CD14-positive monocyte (primary cell): ENCODE measurements around the gene ANTXR2. TPM values are rescaled to one million over a fixed set of nuclear protein-coding genes. Genes with fewer than 3 reads are reported as not detected.

Experiments
- DNase-seq, 3 donors: peaks; one replicate each; pipeline ENCODE4 v3.0.0-alpha.2; 2011 to 2022
- H2AFZ ChIP-seq: 2 replicates; pipeline ENCODE4 v1.6.0; 2012; ENCODE audit warnings: mild to moderate bottlenecking, low read depth, low read length, inconsistent platforms; ENCODE audit not compliant: insufficient read depth, poor library complexity, severe bottlenecking
- H3K27ac ChIP-seq, 2 donors: 1 replicate in 1 of 2; 2 replicates in 1 of 2; pipeline ENCODE4 v1.5.1; 2012 to 2013; ENCODE audit warnings: low read length in 2 of 2, control low read depth in 1 of 2, inconsistent platforms in 1 of 2, low read depth in 1 of 2, mild to moderate bottlenecking in 1 of 2
- H3K27me3 ChIP-seq, 2 donors: one replicate each; pipeline versions ENCODE4 v1.6.0 to v1.6.1; 2011 to 2013; ENCODE audit warnings: low read length in 2 of 2; ENCODE audit not compliant: control insufficient read depth in 2 of 2, insufficient read depth in 2 of 2
- H3K36me3 ChIP-seq, 2 donors: replicated peaks in 1 of 2; 1 replicate in 1 of 2; 2 replicates in 1 of 2; pipeline versions ENCODE4 v1.5.1 to v1.6.1; 2012 to 2013; ENCODE audit warnings: low read length in 2 of 2, control low read depth in 1 of 2, inconsistent platforms in 1 of 2, mild to moderate bottlenecking in 1 of 2; ENCODE audit not compliant: insufficient read depth in 2 of 2, control insufficient read depth in 1 of 2
- H3K4me1 ChIP-seq, 2 donors: 1 replicate in 1 of 2; 2 replicates in 1 of 2; pipeline versions ENCODE4 v1.5.1 to v1.6.1; 2012 to 2013; ENCODE audit warnings: low read length in 2 of 2, control low read depth in 1 of 2, inconsistent platforms in 1 of 2, mild to moderate bottlenecking in 1 of 2, moderate library complexity in 1 of 2; ENCODE audit not compliant: insufficient read depth in 2 of 2, control insufficient read depth in 1 of 2
- H3K4me2 ChIP-seq: replicated peaks from 2 replicates; pipeline ENCODE3; 2012; ENCODE audit warnings: low read length, moderate library complexity, mild to moderate bottlenecking; ENCODE audit not compliant: poor library complexity, severe bottlenecking; ENCODE audit errors: extremely low read depth
- H3K4me3 ChIP-seq, 3 experiments: fragments of 200-600 bp in 1 of 3; sonication (generic) in 1 of 3; replicated peaks in 1 of 3; 1 replicate in 2 of 3; 2 replicates in 1 of 3; pipeline ENCODE4 v1.5.1; 2011 to 2013; ENCODE audit warnings: low read length in 3 of 3, mild to moderate bottlenecking in 3 of 3, control low read depth in 2 of 3, low read depth in 2 of 3, inconsistent platforms in 1 of 3, moderate library complexity in 1 of 3
- H3K79me2 ChIP-seq: 2 replicates; pipeline ENCODE4 v1.6.0; 2012; ENCODE audit warnings: mild to moderate bottlenecking, control low read depth, inconsistent platforms, low read length, moderate library complexity; ENCODE audit not compliant: insufficient read depth
- H3K9ac ChIP-seq: 2 replicates; pipeline ENCODE4 v1.6.0; 2017; ENCODE audit warnings: low read length, mild to moderate bottlenecking; ENCODE audit not compliant: insufficient read depth, poor library complexity, severe bottlenecking
- H3K9me3 ChIP-seq, 2 donors: replicated peaks in 1 of 2; 1 replicate in 1 of 2; 2 replicates in 1 of 2; pipeline versions ENCODE4 v1.5.1 to v1.6.1; 2012 to 2013; ENCODE audit warnings: low read length in 2 of 2, control low read depth in 1 of 2; ENCODE audit not compliant: control insufficient read depth in 1 of 2, insufficient read depth in 1 of 2
- H4K20me1 ChIP-seq: 2 replicates; pipeline ENCODE4 v1.6.0; 2012; ENCODE audit warnings: mild to moderate bottlenecking, low read length, control low read depth, moderate library complexity; ENCODE audit not compliant: insufficient read depth
- H3K27ac Mint-ChIP-seq, 7 donors: one replicate each; pipeline ENCODE4 v1.8.0; 2020; ENCODE audit warnings: mild to moderate bottlenecking in 7 of 7, mixed read lengths in 7 of 7, moderate library complexity in 6 of 7, inconsistent platforms in 2 of 7
- H3K27me3 Mint-ChIP-seq, 3 donors: one replicate each; pipeline ENCODE4 v1.8.0; 2021 to 2022; ENCODE audit warnings: low read depth in 3 of 3, mild to moderate bottlenecking in 3 of 3, mixed read lengths in 3 of 3, moderate library complexity in 3 of 3, inconsistent platforms in 1 of 3
- H3K36me3 Mint-ChIP-seq, 2 donors: one replicate each; pipeline ENCODE4 v1.8.0; 2020; ENCODE audit warnings: mixed read lengths in 2 of 2, inconsistent platforms in 1 of 2, mild to moderate bottlenecking in 1 of 2
- H3K4me1 Mint-ChIP-seq: one replicate; pipeline ENCODE4 v1.8.0; 2020; ENCODE audit warnings: mild to moderate bottlenecking, mixed read lengths
- H3K4me3 Mint-ChIP-seq, 2 donors: one replicate each; pipeline ENCODE4 v1.8.0; 2020; ENCODE audit warnings: mild to moderate bottlenecking in 2 of 2, mixed read lengths in 2 of 2, moderate library complexity in 1 of 2
- H3K9me3 Mint-ChIP-seq, 7 donors: one replicate each; pipeline ENCODE4 v1.8.0; 2020 to 2022; ENCODE audit warnings: mixed read lengths in 7 of 7, mild to moderate bottlenecking in 6 of 7, moderate library complexity in 6 of 7, inconsistent platforms in 2 of 7
- WGBS: methylation state at CpG from one replicate; pipeline ENCODE4 v1.1.5; 2013; ENCODE audit warnings: missing lambda C conversion rate; ENCODE audit not compliant: insufficient coverage; 5-methylcytosine and 5-hydroxymethylcytosine counted together
- intact Hi-C, 2 donors: fragments of 100-400 bp; cut with micrococcal nuclease; formaldehyde crosslinking; loops; one replicate each; pipeline versions ENCODE4 v1.15.0 to v1.15.1; 2023
- polyA plus RNA-seq, 3 donors: library from polyadenylated mRNA; depleted of rRNA in 1 of 3; unstranded in 2 of 3; stranded (reverse) in 1 of 3; fragments of 300-500 nt in 2 of 3; fragments of >200 nt in 1 of 3; fragmentation: Illumina TruSeq in 2 of 3; gene quantifications; 1 replicate in 2 of 3; 2 replicates in 1 of 3; pipeline ENCODE4 v1.2.3, GENCODE V29; 2012 to 2021
- TF ChIP-seq, protein P1 (sequence below): fragments of 200-600 bp; IDR thresholded peaks from one replicate; pipeline ENCODE4 v1.8.0; 2022; ENCODE audit warnings: antibody characterized with exemption, mild to moderate bottlenecking

ANTXR2 gene
- polyA plus RNA-seq, 3 donors, result 15.4 to 69.6 (median 59.2) TPM

DNA sequence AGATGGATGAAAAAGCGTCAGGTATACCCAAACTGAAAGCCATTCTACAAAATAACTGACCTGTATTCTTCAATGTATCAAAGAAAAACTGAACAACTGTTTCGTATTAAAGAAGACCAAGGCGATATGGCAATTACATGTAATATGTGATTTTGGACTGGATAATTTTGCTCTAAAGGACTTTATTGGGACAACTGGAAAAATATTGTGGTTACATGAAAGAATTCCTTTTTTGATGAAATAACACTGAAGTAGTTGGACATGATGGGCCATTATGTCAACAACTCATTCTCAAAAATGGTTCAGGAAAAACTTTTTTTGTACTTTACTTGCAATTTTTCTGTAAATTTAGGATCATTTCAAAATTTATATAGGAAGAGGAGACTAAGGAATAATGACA, 12.1 kb upstream of the ANTXR2 start:
- Histone ChIP-seq H3K9me3 (no peaks in the 10 kb centered on the region), H3K4me1 (peaks cover 5 to 8% of the 10 kb centered on the region in 2 donors), H3K27ac (no peak overlapping the region), H3K9ac (no peak overlapping the region), H3K4me2 (no peak overlapping the region), H2AFZ (no peak overlapping the region), H3K79me2 (no peaks in the 10 kb centered on the region), H3K4me3 (no peak overlapping the region), H3K36me3 (no peaks in the 10 kb centered on the region), H3K27me3 (no peaks in the 10 kb centered on the region), H4K20me1 (no peaks in the 10 kb centered on the region)
- 93% methylated on average over 2 of the region's 3 CpGs for WGBS
- TF ChIP-seq, protein P1, sequence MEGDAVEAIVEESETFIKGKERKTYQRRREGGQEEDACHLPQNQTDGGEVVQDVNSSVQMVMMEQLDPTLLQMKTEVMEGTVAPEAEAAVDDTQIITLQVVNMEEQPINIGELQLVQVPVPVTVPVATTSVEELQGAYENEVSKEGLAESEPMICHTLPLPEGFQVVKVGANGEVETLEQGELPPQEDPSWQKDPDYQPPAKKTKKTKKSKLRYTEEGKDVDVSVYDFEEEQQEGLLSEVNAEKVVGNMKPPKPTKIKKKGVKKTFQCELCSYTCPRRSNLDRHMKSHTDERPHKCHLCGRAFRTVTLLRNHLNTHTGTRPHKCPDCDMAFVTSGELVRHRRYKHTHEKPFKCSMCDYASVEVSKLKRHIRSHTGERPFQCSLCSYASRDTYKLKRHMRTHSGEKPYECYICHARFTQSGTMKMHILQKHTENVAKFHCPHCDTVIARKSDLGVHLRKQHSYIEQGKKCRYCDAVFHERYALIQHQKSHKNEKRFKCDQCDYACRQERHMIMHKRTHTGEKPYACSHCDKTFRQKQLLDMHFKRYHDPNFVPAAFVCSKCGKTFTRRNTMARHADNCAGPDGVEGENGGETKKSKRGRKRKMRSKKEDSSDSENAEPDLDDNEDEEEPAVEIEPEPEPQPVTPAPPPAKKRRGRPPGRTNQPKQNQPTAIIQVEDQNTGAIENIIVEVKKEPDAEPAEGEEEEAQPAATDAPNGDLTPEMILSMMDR, result no peak
- H3K27me3 Mint-ChIP-seq, result peaks cover 2 to 7% (median 3%) of the 10 kb centered on the region in 3 donors
- H3K9me3 Mint-ChIP-seq, result peaks cover 0 to 2% (median 0%) of the 10 kb centered on the region in 7 donors
- no peak for DNase-seq
- no peak overlapping the region for H3K4me3 Mint-ChIP-seq
- no peak overlapping the region for H3K27ac Mint-ChIP-seq
- peaks cover 10% of the 10 kb centered on the region for H3K4me1 Mint-ChIP-seq
- intact Hi-C loops, result no loop called here
- peaks cover 0 to 6% of the 10 kb centered on the region in 2 donors for H3K36me3 Mint-ChIP-seq

DNA sequence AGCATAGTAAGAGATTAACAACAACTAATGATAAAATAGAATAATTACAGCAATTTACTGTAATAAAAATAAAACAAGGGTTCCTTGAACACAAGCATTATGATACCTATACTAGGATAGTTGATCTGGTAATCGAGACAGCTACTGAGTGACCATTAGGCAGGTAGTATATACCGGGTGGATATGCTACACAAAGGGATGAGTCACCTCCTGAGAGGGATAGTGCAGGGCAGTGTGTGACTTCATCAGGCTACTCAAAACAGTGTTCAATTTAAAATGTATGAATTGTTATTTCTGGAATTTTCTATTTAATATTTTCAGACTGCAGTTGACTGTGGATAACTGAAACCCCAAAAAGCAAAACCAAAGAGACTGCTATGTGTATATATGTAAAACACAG, 9.7 kb upstream of the ANTXR2 start:
- Mint-ChIP-seq H3K9me3 (peaks cover 0 to 3% (median 0%) of the 10 kb centered on the region in 7 donors), H3K36me3 (peaks cover 0 to 6% of the 10 kb centered on the region in 2 donors), H3K4me1 (peaks cover 34% of the 10 kb centered on the region), H3K27ac (no peak overlapping the region), H3K27me3 (peaks cover 2 to 6% (median 3%) of the 10 kb centered on the region in 3 donors), H3K4me3 (no peak overlapping the region)
- Histone ChIP-seq H3K9me3 (no peaks in the 10 kb centered on the region), H4K20me1 (no peaks in the 10 kb centered on the region), H3K4me3 (no peak overlapping the region), H3K27me3 (no peaks in the 10 kb centered on the region), H3K9ac (no peak overlapping the region), H3K27ac (no peak overlapping the region), H2AFZ (no peak overlapping the region), H3K4me2 (no peak overlapping the region), H3K36me3 (no peaks in the 10 kb centered on the region), H3K4me1 (peaks cover 28 to 32% of the 10 kb centered on the region in 2 donors), H3K79me2 (peaks cover 7% of the 10 kb centered on the region)
- intact Hi-C loops, result no loop called here
- DNase-seq, result no peak
- WGBS, result no CpG with 5 or more reads among the region's 2 CpGs
- TF ChIP-seq, protein P1, result no peak
